NCI-H187 treated with DMSO at 0.1 percent for 48 hours (cell line): ENCODE measurements around the gene NUDT19.
"Not testable (repeated sequence)": the region's sequence is repeated elsewhere in the genome, so short reads cannot be mapped to it uniquely, and the experiment has no call there.

ENCODE experiments used
- DNase-seq: peaks from one replicate; lab custom pipeline; 2025; lab: John Stamatoyannopoulos, UW

Gene NUDT19

DNA sequence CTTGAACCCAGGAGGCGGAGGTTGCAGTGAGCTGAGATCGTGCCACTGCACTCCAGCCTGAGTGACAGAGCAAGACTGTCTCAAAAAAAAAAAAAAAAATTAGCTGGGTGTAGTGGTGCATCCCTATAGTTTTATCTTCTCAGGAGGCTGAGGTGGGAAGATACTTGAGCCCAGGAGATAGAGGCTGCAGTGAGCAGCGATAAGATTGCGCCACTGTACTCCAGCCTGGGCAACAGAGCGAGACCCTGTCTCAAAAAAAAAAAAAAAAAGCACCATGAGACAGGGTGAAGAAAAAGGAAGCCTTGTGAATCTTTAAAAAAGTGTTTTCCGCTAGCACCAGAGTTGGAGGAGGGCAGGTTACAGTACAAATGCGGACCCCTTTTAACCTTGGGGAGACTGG is 24.6 kb downstream of the NUDT19 start:
- DNase-seq = not testable (repeated sequence)

DNA sequence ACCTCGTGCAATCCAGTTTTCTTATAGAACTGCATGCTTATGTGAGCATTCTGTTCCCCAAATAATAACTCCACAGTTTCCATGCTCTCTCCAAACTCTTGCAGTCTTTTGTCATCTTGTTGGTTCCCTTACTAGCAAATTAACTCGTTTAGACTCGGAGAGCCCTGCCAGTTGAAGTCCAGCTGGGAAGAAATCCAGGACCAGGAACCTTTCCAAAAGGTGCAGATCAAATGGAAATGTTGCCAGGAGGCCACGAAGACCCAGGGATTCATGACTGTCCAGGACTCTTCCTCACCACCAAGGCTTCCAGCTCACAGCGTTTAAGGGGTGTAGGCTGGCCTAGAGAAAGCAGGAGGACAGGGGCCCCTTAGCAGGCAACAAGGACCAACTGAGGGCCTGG is 25.9 kb downstream of the NUDT19 start:
- DNase-seq = no peak

DNA sequence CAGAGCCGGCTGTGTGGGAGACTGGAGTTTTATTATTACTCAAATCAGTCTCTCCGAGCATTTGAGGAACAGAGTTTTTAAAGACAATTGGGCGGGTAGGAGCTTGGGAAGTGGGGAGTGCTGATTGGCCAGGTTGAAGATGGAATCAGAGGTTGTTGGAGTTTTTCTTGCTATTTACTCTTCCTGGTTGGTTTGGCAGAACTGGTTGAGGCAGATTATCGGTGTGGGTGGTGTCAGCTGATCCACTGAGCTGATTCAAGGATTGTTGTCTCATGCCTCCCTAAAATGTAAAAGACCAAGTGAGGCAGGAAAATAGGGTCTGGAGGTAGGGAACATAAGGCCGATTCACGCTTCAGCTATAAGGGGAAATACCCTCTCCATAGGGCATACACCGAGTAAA is 26.7 kb downstream of the NUDT19 start:
- no peak for DNase-seq

DNA sequence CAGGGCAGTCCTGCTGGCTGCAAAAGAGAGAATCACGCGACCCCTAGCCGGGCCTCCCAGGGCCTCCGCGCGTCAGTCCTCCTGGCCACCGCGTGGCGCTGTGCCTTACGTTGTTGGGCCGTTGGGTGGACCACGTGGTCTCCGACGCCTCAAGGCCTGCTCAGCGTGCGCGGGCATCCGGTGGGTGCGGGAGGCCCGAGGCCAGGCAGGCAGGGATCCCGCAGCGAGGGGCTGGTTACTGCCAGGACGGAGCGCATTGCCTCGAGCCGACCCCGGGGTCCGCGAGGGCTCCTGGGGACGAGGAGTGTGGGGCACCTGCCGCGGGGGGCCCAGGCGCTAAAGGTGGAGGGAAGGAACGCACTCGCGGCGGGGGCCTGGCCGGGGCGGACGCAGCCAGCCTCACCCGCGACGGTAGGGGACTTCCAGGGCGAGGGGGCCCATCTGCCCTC is 28.0 kb downstream of the NUDT19 start, which contains the start of gene TDRD12:
TSS of gene TDRD12 (plus strand) at position 157 of the 449 bp plus-strand sequence. CDS start 306 bp downstream, outside the sequence.
- DNase-seq = no peak

DNA sequence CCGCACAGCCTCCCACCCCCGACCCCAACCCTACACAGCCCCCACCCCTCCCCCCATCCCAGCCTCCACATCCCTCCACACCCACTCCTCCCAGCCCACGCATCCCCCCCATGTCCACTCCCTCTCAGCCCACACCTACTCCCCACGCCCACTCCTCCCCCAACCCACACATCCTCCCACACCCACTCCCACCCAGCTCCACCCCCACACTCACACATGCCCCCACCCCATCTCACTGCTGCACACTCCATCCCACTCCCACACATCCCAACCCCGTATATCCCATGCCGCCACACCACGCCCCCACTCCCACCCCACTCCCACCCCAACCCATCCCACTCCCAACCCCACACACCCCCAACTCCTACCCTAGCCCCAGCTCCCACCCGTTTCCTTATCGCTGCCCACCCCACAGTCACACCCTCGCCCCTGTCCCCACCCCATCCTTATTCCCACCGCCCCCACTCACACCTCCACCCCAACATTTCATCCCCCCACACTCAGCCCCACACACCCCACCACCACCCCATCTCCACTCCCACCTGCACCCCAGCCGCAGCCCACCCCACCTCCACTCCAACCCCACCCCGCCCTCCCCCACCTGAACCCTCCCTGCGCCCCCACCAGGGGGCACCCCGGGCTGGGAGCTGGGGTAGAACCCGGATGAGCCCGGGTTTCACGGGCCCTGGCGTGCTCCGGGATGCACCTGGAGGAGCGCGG is 28.8 kb downstream of the NUDT19 start:
- no peak for DNase-seq

DNA sequence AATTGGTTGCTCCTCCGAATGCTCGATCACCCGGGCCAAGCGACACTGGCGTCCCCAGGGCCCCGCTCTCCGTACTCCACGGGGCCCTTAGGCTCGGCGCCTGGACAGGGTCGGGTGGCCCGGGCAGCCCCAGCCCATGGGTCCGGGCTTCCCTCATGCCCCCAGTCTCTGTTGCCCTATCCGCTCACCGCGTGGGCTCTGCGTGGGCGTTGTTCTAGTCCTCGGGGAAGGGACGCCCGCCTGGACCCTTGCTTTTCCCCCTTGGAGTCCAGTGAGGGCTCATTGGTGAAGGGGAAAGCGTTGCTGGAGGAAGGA is 29.3 kb downstream of the NUDT19 start:
- DNase-seq = no peak

DNA sequence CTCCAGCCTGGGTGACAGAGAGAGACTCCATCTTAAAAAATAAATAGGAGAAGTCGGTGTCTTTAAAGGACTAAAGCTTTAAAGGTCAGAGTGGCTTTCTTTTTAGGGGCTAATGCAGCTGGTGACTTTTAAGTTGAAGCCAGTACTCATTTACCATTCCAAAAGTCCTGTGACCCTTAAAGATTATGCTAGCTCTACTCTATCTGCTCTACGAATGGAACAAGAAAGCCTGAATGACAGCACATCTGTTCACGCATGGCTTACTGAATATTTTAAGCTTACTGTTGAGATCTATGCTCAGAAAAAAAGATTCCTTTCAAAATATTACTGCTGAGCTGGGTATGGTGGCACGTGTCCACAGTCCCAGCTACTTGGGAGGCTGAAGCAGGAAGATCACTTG is 44.3 kb downstream of the NUDT19 start:
- DNase-seq = peak; percentile 83

DNA sequence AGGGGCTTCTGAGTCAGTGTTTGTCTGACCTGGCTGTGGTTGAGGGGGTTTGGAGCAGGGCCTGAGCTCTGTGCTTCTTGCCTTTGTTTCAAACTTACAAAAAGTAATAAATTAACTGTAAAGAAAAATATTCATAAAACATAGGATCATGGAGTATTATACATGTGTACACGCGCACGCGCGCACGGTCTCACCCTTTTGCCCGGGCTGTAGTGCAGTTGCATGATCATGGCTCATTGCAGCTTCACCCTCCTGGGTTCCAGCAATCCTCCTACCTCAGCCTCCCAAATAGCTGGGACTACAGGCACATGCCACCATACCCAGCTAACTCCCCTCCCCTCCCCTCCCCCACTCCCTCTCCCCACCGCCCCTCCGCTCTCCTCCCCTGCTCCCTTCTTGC is 51.4 kb downstream of the NUDT19 start:
- DNase-seq = no peak

DNA sequence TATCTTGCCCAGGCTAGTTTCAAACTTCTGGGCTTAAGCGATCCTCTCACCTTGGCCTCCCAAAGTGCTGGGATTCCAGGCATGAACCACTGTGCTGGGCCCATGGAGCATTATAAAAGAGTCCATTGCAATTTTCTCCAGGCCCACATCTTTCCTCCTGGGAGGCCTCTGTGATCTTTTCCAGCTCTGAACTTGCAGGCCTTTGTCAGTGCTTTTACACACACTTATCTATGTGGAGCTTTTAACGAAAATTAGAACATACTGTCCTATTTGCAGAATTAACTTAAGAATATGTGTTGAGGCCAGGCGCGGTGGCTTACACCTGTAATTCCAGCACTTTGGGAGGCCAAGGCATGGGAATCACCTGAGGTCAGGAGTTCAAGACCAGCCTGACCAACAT is 51.8 kb downstream of the NUDT19 start:
- no peak for DNase-seq

DNA sequence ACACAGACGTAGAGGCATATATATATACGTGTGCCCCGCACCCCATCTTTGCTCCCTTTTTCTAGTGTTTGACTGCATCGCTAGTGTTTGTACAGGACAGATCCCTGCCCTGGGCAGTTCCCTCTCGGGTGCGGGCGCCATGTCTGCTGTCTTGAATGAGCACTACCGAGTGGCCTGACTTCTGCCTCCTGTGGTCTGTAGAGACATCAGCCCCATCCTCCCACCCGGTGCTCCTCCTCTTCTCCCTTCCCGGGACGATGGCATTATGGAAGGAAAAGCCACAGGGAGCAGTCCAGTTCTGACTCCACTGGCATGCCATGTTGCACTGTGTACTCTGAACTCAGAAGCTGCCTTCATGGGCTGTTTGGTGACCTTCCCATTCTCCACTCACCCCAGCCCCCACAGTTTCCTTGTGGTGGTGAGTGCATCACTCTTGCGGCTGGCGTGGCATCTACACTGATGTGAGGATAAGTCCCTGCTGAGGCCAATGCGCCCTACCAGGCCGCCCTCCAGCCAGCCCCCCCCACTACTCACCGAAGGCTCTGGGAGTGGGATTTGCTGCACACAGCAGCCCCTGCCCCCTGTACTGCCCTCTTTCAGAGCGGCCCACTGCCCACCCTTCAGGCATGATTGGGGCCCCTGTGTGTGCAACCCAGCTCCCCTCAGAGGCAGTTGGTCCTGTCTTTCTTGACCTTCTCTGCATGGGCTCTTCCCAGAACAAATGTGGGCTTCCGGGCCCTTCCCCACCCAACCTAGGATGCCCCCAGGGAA is 53.1 kb downstream of the NUDT19 start:
- DNase-seq = no peak

DNA sequence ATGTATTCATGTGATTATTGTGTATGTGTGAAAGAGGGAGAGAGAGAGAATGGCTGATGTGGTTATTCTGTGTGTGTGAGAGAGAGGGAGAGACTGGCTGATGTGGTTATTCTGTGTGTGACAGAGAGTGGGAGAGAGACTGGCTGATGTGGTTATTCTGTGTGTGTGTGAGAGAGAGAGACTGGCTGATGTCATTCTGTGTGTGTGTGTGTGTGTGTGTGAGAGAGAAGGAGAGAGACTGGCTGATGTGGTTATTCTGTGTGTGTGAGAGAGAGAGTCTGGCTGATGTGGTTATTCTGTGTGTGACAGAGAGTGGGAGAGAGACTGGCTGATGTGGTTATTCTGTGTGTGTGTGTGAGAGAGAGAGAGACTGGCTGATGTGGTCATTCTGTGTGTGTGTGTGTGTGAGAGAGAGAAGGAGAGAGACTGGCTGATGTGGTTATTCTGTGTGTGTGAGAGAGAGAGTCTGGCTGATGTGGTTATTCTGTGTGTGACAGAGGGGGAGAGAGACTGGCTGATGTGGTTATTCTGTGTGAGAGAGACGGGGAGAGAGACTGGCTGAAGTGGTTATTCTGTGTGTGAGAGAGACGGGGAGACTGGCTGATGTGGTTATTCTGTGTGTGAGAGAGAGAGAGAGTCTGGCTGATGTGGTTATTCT is 54.1 kb downstream of the NUDT19 start:
- DNase-seq = not testable (repeated sequence)

DNA sequence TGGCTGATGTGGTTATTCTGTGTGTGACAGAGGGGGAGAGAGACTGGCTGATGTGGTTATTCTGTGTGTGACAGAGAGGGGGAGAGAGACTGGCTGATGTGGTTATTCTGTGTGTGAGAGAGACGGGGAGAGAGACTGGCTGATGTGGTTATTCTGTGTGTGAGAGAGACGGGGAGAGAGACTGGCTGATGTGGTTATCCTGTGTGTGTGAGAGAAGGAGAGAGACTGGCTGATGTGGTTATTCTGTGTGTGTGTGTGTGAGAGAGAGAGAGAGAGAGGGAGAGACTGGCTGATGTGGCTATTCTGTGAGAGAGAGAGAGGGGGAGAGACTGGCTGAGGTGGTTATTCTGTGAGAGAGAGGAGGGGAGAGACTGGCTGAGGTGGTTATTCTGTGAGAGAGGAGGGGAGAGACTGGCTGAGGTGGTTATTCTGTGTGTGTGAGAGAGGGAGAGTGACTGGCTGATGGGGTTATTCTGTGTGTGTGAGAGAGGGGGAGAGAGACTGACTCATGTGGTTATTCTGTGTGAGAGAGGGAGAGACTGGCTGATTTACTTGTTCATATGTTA is 55.1 kb downstream of the NUDT19 start:
- DNase-seq = not testable (repeated sequence)

DNA sequence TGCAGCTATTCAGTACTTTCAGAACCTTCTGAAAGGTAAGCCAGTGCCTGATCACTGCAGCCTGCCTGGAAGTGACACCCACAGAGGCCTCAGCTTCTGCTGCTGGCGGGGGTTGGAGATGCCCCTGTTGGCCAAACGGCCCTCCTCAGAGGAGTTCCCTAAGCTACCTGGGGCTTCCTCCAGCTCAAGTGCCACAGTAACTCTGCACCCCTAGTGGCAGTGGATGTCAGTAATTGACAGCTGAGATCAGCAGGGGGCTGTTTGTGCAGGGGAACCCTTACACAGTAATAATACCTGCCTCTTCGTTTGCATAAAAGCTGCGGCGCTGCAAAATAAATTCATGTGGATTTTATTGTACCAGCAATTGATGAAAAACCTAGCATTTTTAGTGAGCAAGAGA is 56.9 kb downstream of the NUDT19 start:
- DNase-seq = no peak

DNA sequence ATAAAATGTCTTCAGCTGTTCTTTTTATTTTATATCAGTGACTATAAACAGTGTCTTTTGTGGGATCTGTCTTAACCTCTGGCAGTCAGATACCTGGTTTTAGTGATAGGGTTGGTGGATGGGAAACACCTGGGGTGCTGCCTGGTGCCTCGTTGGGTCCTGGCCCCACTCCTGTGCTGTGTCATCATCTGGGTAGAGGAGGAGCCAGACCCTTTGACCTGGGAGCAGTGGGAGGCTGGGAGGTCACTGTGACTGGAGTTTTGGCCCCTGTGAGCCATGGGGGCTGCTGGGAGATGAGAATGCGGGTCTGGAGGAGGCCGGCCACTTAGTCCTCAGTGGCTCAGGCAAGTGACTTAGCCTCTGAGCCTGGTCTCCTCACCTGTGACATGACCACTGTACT is 57.3 kb downstream of the NUDT19 start:
- no peak for DNase-seq

DNA sequence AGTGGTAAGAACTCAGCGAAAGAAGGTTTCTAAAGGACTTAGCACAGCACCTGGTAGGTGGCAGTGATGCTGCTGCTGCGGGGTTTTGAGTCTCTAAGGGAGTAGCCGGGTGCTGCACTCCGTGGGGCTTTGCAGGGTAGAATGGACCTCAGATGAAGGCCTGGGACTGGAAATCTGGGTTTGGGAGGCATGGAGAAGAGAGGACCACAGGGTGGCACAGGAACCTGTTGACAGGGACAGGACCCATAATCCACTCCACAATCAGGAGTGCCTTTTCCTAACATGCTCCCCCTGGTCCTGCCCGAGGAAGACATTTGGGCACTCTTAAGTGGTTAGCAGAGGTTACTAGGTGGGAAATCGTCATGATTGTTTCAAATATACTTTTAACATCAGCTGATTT is 57.7 kb downstream of the NUDT19 start:
- DNase-seq = no peak

DNA sequence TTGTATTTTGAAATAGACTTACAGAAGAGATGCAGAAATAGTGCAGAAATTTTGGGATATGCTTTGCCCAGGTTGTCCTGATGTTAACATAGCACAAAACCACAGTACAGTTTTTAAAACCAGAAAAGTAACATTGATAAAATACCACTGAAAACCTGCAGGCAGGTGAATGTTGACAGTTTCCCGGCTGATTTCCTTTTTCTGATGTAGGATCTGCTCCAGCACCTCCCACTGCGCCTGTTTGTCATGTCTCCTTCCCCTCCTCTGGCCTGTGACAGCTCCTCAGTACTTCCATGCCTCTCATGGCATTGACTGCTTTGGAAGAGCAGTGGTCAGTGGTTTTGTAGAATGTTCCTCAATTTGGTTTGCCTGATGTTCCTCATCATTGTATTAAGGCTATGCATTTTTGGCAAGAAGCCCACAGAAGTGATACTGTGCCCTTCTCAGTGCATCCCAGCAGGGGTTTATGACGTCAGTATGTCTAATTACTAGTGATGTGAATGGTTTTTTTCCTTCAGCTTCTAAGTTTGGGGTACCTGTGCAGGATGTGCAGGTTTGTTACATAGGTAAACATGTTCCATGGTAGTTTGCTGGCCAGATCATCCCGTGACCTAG is 58.9 kb downstream of the NUDT19 start:
- DNase-seq = no peak

DNA sequence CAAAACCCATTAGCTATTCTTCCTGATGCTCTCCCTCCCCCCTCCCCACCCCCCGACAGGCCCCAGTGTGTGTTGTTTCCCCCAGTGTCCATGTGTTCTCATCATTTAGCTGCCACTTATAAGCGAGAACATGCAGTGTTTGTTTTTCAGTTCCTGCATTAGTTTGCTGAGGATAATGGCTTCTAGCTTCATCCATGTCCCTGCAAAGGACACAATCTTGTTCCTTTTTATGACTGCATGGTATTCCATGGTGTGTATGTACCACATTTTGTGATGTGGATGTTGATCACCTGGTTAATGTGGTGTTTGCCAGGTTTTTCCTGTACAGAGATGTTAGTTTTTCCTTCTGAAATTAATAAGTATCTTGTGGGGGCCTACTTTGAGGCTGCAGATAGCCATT is 59.4 kb downstream of the NUDT19 start:
- DNase-seq = no peak

DNA sequence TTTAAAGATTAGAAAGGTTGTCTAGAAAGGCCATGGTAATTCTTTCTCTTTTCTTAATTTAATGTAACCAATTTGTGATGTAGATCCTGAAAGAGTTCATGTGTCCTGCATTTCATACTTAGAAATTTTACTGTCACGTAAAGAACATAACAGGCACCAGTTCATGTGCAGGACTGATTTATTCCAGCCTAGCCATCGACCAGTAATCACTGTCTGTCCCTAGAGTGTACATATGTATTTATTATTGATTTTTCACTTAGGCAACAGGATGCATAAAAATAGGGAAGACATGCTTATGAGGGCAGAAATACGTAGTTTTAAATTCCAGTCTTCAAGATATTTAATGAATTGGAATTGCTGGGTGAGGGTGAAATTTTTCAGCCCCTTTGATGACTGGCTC is 65.6 kb downstream of the NUDT19 start:
- DNase-seq = no peak
